Activated naive CD8-positive, alpha-beta T cell treated with anti-CD3 and anti-CD28 coated beads, Interleukin-2, amount 50 U/mL, for 16 hours (primary cell): ENCODE results near the gene SYCP3.
A peak's percentile ranks its signal among the peaks of the same experiment; 100 is the strongest.
"Not testable (repeated sequence)": the region's sequence is repeated elsewhere in the genome, so short reads cannot be mapped to it uniquely, and the experiment has no call there.

Experiments
- DNase-seq: peaks from one replicate; pipeline ENCODE4 v3.0.0-alpha.2; 2020; ENCODE audit warnings: low read depth, low spot score

The SYCP3 gene

DNA sequence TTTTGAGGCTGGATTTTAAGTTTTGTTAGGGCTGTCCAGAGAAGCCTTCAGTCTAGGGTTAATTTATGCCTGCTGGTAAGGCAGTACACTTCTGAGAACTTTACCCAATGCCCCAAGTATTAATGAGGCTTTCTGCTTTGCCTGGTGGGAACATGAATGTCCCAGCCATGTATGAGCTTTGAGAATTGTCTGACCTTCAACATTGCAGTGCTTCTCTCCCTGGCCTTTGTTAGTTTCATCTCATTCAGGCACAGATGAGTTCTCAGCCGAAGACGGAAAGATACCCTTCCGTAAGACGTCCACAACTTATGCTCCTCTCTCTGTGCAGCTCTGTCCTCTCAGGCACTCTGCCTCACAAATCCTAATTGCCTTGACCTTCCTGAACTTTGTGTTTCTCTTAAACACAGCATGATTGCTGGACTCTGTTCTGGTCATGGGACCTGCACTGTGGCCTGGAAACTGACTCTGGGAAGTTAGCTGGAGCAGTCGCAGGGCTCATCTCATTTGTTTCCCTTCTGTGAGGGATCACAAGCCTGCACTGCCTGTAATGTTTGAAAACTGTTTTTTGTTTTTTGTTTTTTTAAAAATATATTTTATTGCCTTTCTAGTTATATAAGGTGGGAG is 26.1 kb downstream of the SYCP3 start:
- DNase-seq, result no peak

DNA sequence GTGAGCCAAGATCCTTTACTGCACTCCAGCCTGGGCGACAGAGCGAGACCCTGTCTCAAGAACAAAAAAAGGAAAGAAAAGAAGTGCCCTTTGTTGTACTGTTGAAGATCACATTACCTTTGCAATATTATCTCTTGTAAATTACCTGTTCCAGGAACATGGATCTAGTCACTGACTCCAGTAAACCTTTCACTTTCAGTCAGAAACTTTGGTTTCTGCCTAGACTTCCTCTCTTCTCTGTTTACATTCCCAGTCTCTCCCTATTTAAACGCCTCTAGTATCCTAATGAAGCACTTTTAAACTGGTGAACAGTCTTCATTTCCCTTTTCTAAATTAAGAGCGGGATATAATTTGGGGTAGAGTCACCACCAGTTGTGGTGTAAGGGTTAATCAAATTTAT is 29.0 kb downstream of the SYCP3 start:
- no peak for DNase-seq

DNA sequence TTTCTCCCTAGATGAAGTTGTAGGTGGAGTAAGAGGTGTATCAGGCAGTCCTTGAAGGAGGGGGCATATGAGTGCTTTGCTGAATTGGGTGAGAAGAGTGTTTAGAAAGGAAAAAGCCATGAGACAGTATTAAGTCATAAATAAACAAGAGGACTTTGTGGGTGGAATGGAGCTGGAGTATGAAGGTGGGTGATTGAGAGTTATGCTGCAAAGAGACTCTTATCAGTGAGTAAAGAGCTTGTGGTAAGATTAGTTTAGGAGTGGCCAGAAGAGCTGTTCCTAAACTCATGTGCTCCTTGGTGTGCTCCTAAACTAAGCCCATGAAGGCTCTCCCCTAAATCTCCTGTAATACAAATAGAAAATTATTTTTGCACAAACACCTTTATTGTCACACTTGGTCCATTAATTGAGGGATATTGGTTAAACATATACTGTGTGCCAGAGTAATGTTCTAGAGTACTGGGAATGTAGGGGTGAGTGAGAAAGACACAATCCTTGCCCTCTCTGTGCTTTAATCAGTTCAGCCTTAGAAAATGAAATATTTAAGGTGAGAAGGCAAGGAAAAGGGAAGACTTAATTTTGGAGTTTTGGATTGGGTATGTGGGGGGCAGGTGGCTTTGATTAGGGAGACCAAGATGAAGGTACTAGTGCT is 32.0 kb downstream of the SYCP3 start:
- no peak for DNase-seq

DNA sequence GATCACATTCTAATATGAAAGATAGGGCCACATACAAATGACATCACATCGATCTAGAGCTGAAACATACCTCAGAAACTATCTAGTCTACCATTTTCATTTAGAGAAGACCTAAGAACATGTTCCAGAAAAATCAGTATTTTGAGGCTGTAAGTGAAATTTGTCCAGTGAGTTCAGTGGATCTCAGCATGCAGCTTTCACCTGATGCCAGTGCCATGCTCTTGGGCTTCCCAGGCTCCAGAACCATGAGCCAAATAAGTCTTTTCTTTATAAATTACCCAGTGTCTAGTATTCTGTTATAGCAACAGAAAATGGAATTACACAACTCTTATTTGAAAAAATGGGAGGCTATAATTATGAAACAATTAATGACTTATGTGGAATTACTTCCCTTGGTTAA is 32.9 kb downstream of the SYCP3 start:
- no peak for DNase-seq

DNA sequence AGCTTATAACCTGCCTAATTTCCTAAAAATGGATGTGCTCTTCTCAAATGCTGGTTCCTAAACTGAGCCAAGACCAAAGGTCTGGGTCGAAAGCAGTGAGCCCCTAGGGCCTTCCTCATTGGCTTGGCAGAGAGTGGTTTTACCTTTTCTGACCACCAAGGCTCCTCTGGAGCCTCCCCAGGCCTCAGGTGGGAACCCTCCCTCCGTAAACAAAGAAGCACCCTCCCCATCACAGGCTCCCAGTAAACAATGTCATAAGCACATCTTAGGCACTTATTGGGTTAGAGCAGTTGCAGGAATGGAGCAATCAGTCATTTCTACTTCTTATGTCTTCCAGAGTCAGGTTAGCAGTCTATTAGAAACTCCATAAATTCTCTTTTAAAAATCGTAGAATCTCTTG is 35.8 kb downstream of the SYCP3 start:
- DNase-seq, result no peak

DNA sequence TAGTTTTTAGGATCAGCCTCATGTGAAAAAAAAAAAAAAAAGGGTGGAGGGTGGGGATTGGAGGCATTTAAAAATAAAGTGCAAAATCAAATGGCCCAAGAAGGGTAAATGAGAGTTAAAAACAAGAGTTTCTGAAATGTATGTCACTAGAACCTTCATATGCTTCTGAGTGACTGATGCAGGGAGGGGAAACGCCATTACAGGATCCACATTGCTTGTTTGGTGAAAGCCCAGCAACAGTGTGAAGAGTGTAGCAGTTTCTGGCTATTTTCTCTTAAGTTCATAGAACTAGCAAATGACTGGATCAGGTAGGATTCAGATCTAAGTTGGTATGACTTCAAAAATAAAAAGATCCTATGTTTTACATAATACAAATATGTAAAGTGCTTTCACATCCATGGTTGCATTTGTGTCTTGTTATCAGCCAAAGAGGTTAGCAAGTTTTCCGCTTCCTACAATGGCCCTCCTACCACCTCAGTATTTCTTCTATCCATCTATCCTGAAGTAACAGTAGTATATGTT is 38.9 kb downstream of the SYCP3 start:
- no peak for DNase-seq

DNA sequence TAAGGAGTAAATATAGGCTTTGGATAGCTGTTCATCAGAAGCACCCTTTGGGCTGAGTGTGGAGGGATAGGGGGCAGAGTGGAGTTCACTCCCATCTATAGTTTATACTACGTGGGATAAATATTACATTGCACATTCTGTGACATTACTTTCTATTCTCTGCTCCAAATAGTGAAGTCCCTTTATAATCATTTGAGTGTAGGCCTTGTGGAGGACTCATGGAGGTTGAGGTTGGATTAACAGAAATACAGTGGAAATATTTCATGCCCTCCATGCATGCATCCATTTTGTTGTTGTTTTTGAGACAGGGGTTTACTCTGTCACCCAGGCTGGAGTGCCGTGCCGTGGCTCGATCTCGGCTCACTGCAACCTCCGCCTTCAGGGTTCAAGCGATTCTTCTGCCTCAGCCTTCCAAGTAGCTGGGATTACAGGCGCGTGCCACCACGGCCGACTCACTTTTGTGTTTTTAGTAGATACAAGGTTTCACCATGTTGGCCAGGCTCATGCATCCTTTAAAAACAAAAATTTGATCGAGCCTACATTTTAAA is 40.4 kb downstream of the SYCP3 start:
- no peak for DNase-seq

DNA sequence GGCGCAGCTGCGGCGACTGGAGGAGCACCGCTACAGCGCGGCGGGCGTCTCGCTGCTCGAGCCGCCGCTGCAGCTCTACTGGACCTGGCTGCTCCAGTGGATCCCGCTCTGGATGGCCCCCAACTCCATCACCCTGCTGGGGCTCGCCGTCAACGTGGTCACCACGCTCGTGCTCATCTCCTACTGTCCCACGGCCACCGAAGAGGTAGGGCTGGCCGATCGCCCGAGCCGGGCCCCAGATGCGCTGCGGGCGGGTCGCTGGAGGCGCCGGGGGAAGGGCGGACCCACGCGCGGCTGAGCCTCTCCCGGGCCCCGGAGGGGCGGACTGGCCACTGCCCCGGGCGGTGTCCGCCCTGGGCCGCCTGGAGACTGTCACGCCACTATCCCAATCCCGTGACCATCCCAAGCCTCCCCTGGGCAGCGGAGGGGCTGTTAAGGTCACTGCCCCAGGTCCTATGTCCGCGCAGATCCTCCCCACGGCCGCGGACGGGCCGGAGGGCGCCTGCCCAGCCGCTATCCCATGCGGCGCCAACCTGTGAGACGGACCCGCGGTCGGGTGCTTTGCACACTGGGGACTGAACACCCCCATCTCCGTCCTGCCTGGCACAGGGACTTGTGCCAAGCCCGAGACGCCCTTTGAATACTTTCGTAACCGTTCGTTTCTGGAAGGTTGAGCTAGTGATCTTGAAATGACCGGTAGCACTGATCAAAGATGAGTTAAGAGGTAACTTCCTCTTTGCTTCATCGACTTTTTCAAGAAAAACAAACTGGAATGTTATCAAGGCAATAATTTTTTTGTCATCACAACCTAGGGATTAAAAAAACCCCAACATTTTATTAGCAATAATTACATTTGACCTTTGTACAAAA is 41.1 kb downstream of the SYCP3 start:
- DNase-seq, result no peak

DNA sequence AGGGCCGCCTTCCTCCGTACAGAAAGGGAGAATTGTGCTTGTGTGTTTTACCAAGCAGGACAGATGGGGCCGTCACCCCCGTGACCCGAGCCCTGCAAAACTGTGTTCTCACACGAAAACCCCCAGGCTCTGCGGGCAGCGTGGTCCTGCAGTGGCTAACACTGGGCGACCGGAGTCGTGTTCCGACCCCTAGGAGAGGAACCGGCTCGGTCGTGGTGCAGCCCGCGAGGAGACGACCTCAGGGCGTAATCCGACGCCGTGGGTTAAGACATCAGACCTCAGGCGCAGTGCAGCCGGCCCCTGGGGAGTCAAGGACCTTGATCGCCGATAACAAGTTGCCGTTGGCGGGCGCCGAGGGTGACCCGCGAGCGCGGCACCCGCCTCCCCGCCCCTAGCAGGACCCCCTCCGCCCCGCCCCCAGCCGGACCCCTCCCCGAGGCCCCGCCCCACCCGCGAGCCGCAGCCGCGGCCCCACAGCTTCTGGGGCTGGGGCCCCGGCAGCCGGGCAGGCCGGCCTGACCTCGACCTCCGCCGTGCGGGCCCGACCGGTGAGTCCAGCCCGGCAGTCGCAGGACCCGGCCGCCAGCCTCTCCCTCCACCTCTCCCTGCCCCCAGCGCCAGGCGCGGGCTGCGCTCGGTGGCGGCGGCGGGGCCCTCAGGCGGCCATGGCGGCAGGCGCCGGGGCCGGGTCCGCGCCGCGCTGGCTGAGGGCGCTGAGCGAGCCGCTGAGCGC is 41.9 kb downstream of the SYCP3 start, which contains the start of gene CHPT1:
CHPT1 (plus strand) TSS at position 444 of the 733 bp plus-strand sequence; CDS start at position 666, 222 bp downstream.
- DNase-seq, result peak; percentile 16

DNA sequence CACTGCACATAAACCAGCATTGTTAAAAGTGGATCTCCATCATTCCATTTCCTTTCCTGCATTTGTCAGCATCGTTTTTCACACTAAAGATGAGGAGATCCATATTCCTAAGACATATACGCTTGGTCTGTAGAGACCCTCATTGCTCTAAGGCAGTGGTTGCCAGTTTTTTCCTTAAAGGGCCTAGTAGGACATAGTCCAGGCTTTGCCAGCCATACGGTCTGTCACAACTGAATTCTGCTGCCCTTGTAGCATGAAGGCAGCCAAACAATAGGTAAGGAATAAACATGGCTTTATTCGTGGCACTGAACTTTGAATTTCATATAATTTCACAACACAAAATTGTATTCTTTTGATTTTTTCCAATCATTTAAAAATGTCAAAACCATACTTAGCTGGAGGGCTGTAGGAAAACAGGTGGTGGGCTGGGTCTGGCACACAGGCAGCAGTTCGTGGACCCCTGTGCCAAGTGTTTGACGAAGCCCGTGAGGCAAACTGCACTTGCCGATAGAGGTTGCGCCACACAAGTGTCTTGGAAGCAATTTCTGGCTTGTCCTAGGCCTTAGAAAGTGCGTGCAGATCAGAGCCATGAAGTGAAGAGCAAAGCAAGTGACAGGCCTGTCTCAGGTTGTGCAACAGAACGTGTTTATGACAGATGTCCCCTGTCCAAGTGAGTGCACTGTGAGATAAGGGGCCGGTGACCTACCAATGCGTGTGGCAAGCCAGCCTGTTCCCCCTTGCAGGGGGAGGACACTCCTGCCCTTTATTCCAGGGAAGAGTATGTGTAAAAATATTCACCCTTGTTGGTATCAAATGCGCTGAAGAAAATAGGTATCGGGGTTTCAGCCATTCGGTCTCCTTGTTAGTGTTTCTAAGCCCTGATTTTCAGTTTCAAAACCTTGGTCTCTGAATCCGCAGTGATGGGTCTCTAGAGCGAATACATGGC is 42.7 kb downstream of the SYCP3 start:
- DNase-seq, result no peak

DNA sequence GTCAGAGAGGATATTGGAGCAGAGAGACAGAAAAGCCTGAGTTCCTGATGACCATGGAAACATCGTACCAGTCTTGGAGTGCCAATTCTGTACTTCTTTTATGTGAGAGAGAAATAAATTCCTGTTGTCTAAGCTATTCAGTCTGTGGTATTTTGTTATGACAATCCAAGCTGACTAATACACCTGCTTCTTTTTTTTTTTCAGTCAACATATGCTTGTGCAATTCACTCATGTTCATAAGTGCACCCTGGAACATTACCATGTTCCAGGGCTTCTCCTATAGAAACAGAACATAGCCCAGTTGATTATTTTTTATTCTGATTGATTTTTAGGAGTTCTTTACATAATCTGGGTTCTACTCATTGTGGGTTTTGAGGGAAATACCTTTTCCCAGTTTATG is 43.6 kb downstream of the SYCP3 start:
- DNase-seq, result no peak

DNA sequence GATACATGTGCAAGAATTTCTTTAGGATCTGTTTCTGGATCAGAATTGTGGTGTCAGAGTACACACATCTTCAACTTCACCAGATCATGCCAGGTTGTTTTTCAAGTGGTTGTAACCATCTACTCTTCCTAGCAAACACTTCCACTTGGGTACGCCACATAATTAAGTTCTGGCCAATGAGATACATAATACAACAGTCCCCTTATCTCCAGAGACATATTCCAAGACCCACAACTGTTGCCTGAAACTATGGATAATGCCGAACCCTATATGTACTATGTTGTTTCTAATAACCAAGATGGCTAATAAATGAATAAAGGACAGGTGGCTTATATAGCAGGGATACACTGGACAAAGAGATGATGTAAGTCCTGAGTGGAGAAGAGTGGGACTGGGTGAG is 44.3 kb downstream of the SYCP3 start:
- no peak for DNase-seq

DNA sequence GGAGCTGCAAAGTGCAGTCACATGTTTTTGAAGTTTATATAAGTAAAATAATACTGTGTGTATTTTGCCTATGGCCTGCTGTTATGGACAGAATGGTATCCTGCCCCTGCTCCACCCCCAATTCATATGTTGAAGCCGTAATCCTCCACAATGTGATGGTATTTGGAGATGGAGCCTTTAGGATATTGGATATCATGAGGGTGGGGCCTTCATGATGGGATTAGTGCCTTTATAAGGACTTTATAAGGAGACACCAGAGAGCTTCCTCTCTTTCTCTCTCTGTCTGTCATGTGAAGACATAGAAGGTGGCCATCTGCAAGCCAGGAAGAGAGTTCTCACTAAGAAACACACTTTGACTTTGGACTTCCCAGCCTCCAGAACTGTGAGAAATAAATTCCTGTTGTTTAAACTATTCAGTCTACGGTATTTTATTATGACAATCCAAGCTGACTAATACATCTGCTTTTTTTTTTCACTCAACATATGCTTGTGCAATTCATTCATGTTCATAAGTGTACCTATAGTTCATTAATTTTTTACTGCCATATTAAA is 44.9 kb downstream of the SYCP3 start:
- no peak for DNase-seq

DNA sequence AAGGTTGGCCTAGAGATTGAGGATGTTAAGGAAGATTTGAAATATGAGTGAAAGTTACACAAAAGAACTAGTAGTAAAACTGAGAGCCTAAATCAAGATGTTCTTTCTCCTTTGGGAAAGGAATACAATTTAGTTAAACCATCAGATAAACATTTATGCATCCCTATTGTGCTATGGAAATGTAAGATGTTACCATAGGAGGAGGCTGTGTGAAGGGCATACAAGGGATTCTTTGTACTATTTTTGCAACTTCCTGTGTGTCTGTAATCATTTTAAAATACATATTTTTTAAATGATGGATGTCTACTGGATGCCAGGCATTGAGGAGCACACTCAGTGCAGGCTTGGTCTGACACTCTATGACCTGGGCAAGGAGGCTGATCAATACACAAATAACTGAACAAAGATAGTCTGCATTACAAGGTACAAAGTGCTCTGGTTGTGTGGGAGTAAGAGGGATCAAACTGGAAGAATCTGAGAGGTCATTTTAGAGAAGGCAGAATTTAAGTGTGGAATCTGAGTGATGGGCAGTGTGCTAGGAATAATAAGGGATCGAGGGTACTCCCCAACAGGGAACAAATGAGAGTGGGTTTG is 47.7 kb downstream of the SYCP3 start:
- no peak for DNase-seq

DNA sequence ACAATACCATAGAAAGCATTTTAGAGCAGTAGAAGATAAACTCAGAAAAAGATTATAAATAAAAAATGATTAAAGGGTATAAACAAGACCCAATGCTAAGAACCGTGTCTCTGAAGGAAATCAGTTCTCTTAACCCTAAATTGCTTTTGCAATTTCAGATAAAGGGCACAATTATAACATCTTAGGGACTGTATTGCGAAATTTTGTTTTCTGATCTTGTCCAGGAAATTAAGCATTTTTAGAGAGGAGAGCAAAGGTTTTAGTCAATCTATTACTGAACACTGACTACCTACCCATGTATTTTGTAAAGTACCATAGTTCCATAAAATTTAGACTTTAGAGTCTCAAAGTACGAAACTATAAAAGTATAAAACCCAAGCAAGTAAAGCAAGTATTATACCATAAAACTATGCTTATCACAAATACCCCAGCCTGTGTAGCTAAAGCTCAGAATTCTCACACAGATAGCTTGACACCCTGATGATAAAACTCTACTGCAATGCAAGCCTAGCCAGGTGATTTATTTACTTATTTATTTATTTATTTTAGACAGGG is 48.6 kb downstream of the SYCP3 start:
- no peak for DNase-seq

DNA sequence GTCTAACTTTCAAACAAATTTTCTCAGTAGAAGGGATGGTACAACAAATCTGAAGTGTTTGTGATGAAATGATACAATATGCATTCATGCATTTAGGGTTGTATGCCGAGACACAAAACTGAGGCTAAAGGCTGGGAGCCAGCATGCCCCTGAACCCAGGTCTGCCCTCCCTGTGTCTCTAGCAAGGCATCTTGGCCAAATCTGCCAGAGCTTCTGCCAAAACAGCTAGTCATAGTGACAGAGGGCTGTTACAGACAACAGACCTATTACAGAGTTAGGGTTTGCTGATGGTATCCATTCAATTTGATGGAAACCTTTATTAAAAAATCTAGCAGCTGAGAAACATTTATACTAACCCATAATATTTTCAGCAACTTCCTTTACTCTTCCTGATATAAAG is 53.1 kb downstream of the SYCP3 start:
- no peak for DNase-seq

DNA sequence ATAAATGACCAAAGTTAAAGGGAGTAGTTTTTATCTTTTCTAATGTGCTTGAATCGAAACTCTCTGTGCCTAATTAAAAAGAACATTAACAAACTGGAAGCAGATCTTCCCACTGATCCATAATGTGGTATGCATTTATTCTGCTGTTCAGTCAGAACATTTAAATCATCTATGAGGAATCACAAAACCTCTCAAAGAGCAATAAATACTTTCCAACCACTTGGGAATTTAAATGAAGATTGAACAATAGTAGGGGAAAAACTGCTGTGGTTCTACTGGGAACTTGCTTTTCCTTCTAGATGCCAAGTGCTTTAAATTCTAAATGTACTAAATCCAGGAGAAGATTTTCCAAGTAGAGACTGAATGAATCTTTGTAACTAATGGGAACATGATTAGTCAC is 54.2 kb downstream of the SYCP3 start:
- DNase-seq, result no peak

DNA sequence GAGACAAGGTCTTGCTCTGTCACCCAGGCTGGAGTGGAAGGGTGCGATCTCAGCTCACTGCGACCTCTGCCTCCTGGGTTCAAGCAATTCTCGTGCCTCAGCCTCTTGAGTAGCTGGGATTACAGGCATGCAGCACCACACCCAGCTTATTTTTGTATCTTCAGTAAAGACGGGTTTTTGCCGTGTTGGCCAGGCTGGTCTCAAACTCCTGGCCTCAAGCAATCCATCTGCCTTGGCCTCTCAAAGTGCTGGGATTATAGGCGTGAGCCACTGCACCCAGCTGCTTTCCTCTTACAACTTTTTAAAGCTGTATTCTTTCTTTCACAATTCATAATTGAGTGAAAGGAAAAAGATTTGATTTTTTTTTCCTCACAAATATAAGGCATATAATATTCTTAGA is 57.6 kb downstream of the SYCP3 start:
- DNase-seq, result not testable (repeated sequence)

DNA sequence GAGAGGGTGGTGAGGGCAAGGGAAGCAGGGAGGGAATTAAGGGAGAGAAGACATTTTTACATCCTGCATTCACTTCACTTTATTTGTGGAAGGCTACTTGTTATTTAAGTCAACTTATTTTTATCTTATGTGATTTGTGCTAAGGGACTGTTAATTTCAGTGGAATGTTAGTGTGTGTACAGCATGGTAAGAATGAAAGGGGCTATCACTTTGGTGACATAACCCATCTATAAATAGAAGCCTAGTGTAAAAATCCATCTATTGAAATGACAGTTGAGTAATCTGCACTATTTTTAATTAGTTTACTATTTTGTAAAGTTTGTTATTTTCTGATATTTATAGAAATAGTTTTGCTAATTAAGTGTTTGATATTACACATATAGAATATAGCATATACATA is 58.6 kb downstream of the SYCP3 start:
- DNase-seq, result no peak
